ENCODE data around the gene DSCAML1.

- TF ChIP-seq, protein P1, sequence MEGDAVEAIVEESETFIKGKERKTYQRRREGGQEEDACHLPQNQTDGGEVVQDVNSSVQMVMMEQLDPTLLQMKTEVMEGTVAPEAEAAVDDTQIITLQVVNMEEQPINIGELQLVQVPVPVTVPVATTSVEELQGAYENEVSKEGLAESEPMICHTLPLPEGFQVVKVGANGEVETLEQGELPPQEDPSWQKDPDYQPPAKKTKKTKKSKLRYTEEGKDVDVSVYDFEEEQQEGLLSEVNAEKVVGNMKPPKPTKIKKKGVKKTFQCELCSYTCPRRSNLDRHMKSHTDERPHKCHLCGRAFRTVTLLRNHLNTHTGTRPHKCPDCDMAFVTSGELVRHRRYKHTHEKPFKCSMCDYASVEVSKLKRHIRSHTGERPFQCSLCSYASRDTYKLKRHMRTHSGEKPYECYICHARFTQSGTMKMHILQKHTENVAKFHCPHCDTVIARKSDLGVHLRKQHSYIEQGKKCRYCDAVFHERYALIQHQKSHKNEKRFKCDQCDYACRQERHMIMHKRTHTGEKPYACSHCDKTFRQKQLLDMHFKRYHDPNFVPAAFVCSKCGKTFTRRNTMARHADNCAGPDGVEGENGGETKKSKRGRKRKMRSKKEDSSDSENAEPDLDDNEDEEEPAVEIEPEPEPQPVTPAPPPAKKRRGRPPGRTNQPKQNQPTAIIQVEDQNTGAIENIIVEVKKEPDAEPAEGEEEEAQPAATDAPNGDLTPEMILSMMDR (IDR thresholded peaks at IDR 0.05) = no peak
- no peak for TF ChIP-seq POLR2A (IDR thresholded peaks at IDR 0.05)
Observed at GRCh38 chr11:117468888-117469287, 328.1 kb downstream of the DSCAML1 start.
